K562 (cell line): ENCODE data around the gene TRPM4. TPM values are rescaled to one million over a fixed set of nuclear protein-coding genes. Genes with fewer than 3 reads are reported as not detected.

Experiments used
- ATAC-seq: fragments of 200-7000 bp; cut with Tn5 transposase; 3 replicates; pipeline ENCODE4 v1.9.1; 2020; ENCODE audit warnings: moderate library complexity
- BruUV-seq: library from RNA; stranded (reverse); fragments of 400-500 nt; replicated peaks from 2 replicates; lab custom pipeline; 2021; lab: Mats Ljungman, UMichigan
- CTCF ChIA-PET: fragments of 300-600 bp; formaldehyde crosslinking; extraction: SDS; loops from one replicate; lab custom pipeline; 2021; ENCODE audit warnings: low intra/inter-chr PET ratio; lab: Yijun Ruan, JAX
- POLR2A ChIA-PET: fragments of 300-600, 350-650 bp; sonication (Branson Sonifier 250); formaldehyde crosslinking; extraction: SDS; loops from one replicate; lab custom pipeline; 2021; ENCODE audit warnings: antibody characterized with exemption, inconsistent platforms; lab: Yijun Ruan, JAX
- DNase-seq, 4 experiments: peaks; one replicate each; pipeline versions ENCODE4 v3.0.0 to v3.0.0-alpha.2; 2011 to 2018; ENCODE audit warnings: low spot score in 3 of 4, mixed read lengths in 3 of 4; ENCODE audit errors: extremely low read depth in 1 of 4
- FAIRE-seq: peaks from 2 replicates; lab custom pipeline; 2011; peaks lifted over from hg19 to GRCh38; lab: Jason Lieb, UNC
- H2AFZ ChIP-seq: 2 replicates; pipeline ENCODE4 v1.6.0; 2011; ENCODE audit warnings: low read depth, low read length, control low read depth, inconsistent platforms
- H3K27ac ChIP-seq: fragments of 200-600 bp; 3 replicates; pipeline ENCODE4 v1.8.0; 2011; ENCODE audit warnings: low read depth, mild to moderate bottlenecking, control low read depth, inconsistent platforms, low read length, moderate library complexity, mixed read lengths; ENCODE audit errors: extremely low read depth
- H3K27me3 ChIP-seq, 2 experiments: fragments of 300-600 bp in 1 of 2; 2 replicates in 1 of 2; 3 replicates in 1 of 2; pipeline versions ENCODE4 v1.6.0 to v1.8.0; 2011; ENCODE audit warnings: inconsistent platforms in 2 of 2, low read length in 2 of 2, mild to moderate bottlenecking in 1 of 2, mixed read lengths in 1 of 2, moderate library complexity in 1 of 2; ENCODE audit not compliant: control insufficient read depth in 2 of 2, insufficient read depth in 2 of 2
- H3K36me3 ChIP-seq: fragments of 300-600 bp; 3 replicates; pipeline ENCODE4 v1.8.0; 2011; ENCODE audit warnings: mild to moderate bottlenecking, low read length, inconsistent platforms; ENCODE audit not compliant: control insufficient read depth, insufficient read depth
- H3K4me1 ChIP-seq, 2 experiments: fragments of 200-600 bp in 1 of 2; replicated peaks in 1 of 2; 2 replicates in 1 of 2; 3 replicates in 1 of 2; pipeline versions ENCODE4 v1.5.1 to v1.8.0; 2011; ENCODE audit warnings: inconsistent platforms in 2 of 2, low read length in 2 of 2, mild to moderate bottlenecking in 1 of 2, mixed read lengths in 1 of 2, moderate library complexity in 1 of 2; ENCODE audit not compliant: control insufficient read depth in 2 of 2, insufficient read depth in 2 of 2
- H3K4me2 ChIP-seq: 2 replicates; pipeline ENCODE4 v1.6.1; 2011; ENCODE audit warnings: low read length, control low read depth, inconsistent platforms, mixed read lengths; ENCODE audit not compliant: insufficient read depth
- H3K4me3 ChIP-seq: fragments of 200-600 bp; sonication (generic), shearing (Covaris generic); 2 replicates; pipeline ENCODE4 v1.5.1; 2016; ENCODE audit warnings: control low read depth, inconsistent platforms
- H3K79me2 ChIP-seq: fragments of 200-600 bp; 3 replicates; pipeline ENCODE4 v1.8.0; 2011; ENCODE audit warnings: low read length, inconsistent platforms; ENCODE audit not compliant: control insufficient read depth, insufficient read depth
- H3K9ac ChIP-seq, 2 experiments: 2 replicates each; pipeline versions ENCODE4 v1.6.0 to v1.6.1; 2011; ENCODE audit warnings: low read depth in 2 of 2, low read length in 2 of 2, control low read depth in 1 of 2, inconsistent platforms in 1 of 2, mild to moderate bottlenecking in 1 of 2, mixed read lengths in 1 of 2; ENCODE audit not compliant: insufficient read depth in 1 of 2
- H3K9me1 ChIP-seq: one replicate; pipeline ENCODE4 v1.6.0; 2011; ENCODE audit warnings: inconsistent platforms, mild to moderate bottlenecking, low read length, moderate library complexity; ENCODE audit not compliant: control insufficient read depth, insufficient read depth
- H3K9me3 ChIP-seq: replicated peaks from 2 replicates; pipeline ENCODE4 v1.5.1; 2011; ENCODE audit warnings: low read depth, low read length, inconsistent platforms; ENCODE audit not compliant: control insufficient read depth, insufficient read depth
- H4K20me1 ChIP-seq: replicated peaks from 2 replicates; pipeline ENCODE4 v1.6.1; 2011; ENCODE audit warnings: low read length, inconsistent platforms, mixed read lengths; ENCODE audit not compliant: control insufficient read depth, insufficient read depth
- BDP1 ChIP-seq: IDR thresholded peaks from 3 replicates; pipeline ENCODE4 v1.6.1; 2011; ENCODE audit not compliant: insufficient read length, insufficient read depth
- CREBBP ChIP-seq: IDR thresholded peaks from one replicate; pipeline ENCODE4 v1.6.1; 2012; ENCODE audit warnings: low read depth, mild to moderate bottlenecking, control low read depth, inconsistent platforms, low read length
- PCBP2 ChIP-seq: fragments of 200-400 bp; formaldehyde crosslinking; IDR thresholded peaks from 2 replicates; pipeline ENCODE4 v1.6.1; 2018; ENCODE audit warnings: low read length, low read depth, mild to moderate bottlenecking, moderate library complexity; ENCODE audit not compliant: poor library complexity, severe bottlenecking
- RBFOX2 ChIP-seq: fragments of 200-400 bp; formaldehyde crosslinking; IDR thresholded peaks from 2 replicates; pipeline ENCODE4 v1.6.1; 2017; ENCODE audit warnings: low read depth, mild to moderate bottlenecking, low read length, moderate library complexity
- SIN3B ChIP-seq: fragments of 450-650 bp; IDR thresholded peaks from 2 replicates; pipeline ENCODE4 v1.6.1; 2017; ENCODE audit warnings: low read depth, mild to moderate bottlenecking, moderate library complexity
- WGBS: fragments of 100-300 bp; shearing (Covaris generic); methylation state at CpG from one replicate; pipeline ENCODE4 v1.1.6; 2016; ENCODE audit warnings: low coverage, mixed read lengths; ENCODE audit not compliant: insufficient coverage; ENCODE audit errors: missing lambda C conversion rate; 5-methylcytosine and 5-hydroxymethylcytosine counted together
- in situ Hi-C: fragments of 300-500 bp; cut with MboI; formaldehyde crosslinking; loops from 4 replicates; pipeline ENCODE4 v1.15.0; 2018; ENCODE audit warnings: inconsistent platforms, mixed read lengths
- intact Hi-C: fragments of 100-400 bp; cut with micrococcal nuclease; formaldehyde crosslinking; loops from 2 replicates; pipeline ENCODE4 v1.14.2; 2022
- polyA plus RNA-seq, 8 experiments: library from polyadenylated mRNA; depleted of rRNA in 4 of 8; stranded (reverse) in 5 of 8; unstranded in 3 of 8; fragments of >200 nt; fragmentation: Nextera tagmentation in 2 of 8; fragmentation: Illumina TruSeq in 1 of 8; extraction: Ambion mirVana in 2 of 8; extraction: Trizol in 1 of 8; gene quantifications; 2 replicates each; pipeline versions ENCODE4 v1.2.1 to v1.2.3, GENCODE V29; 2011 to 2014; ENCODE audit warnings: inconsistent platforms in 1 of 8, missing spikeins in 1 of 8
- total RNA-seq, 7 experiments: library from RNA; depleted of rRNA in 6 of 7; stranded (reverse); fragments of >200 nt in 6 of 7; fragmentation: Illumina TruSeq in 2 of 7; extraction: Trizol in 2 of 7; gene quantifications; 2 replicates each; pipeline versions ENCODE4 v1.2.1 to v1.2.3, GENCODE V29; 2011 to 2021; ENCODE audit warnings: low replicate concordance in 1 of 7
- TF ChIP-seq, protein P1 (sequence below): IDR thresholded peaks from 3 replicates; pipeline ENCODE4 v1.6.1; 2011; ENCODE audit warnings: borderline replicate concordance, mild to moderate bottlenecking; ENCODE audit not compliant: insufficient read length, insufficient read depth

The TRPM4 gene
- total and polyA plus RNA-seq, 9 of the 15 experiments (the other 6 are each of a cell fraction or from before 2014, with no cell fraction given), result 6.5 to 45.4 (median 15.2) TPM

DNA sequence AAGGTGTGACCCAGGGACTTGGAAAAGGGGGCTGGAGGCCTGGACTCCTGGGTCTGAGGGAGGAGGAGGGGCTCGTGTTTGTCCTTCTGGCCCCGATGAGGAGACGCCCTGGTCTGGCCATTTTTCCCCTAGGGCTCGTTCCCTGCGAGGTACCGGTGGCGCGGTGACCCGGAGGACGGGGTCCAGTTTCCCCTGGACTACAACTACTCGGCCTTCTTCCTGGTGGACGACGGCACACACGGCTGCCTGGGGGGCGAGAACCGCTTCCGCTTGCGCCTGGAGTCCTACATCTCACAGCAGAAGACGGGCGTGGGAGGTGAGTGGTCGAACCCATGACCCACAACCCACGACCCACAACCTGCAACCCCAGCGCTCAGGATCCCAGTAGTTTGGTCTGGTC lies 10.8 kb downstream of the TRPM4 start:
- Histone ChIP-seq H3K9ac (peak overlapping the region in 1 of 2 experiments; percentile 52; a peak in 1 of 4 replicates), H4K20me1 (no peaks in the 10 kb centered on the region), H3K79me2 (no peaks in the 10 kb centered on the region), H3K4me1 (peaks cover 0 to 19% of the 10 kb centered on the region in 2 experiments; a peak in 2 of 5 replicates), H3K4me3 (no peak overlapping the region), H3K4me2 (no peak overlapping the region), H3K9me3 (no peaks in the 10 kb centered on the region), H3K27ac (no peak overlapping the region), H3K36me3 (peaks cover 44% of the 10 kb centered on the region), H3K9me1 (no peaks in the 10 kb centered on the region), H3K27me3 (no peaks in the 10 kb centered on the region), H2AFZ (no peak overlapping the region)
- WGBS, result 94% methylated on average over 19 of the region's 23 CpGs
- POLR2A ChIA-PET, result interaction anchor here (4.1 kb wide), 1 partner anchor 8 kb away, joined by 18 read pairs; no protein-coding TSS in a partner anchor
- no TSS peak for BruUV-seq
- intact Hi-C loops, result no loop called here
- ATAC-seq (no peak; the same call in 2 of the 3 replicates), FAIRE-seq (no peak), DNase-seq (peak in 2 of 4 experiments; percentile 3)
- in situ Hi-C loops, result no loop called here
- CTCF ChIA-PET, result no interaction called here
- no peak for TF ChIP-seq SIN3B
- peak; percentile 25; the same call in 1 of the 2 replicates for TF ChIP-seq RBFOX2

DNA sequence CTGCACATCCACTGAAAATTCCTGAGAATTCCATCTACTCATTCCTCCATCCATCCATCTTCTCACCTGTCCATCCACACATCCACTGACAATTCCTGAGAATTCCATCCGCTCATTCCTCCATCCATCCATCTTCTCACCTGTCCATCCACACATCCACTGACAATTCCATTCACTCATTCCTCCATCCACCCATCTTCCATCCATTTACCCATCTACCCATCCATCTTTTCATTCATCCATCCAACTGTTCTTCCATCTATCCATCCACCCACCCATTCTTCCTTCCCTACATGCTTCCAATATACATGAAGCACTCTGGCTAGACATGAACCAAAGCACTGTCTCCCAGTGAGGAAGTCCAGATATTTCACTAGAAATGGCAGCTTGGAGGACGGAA lies 15.6 kb downstream of the TRPM4 start:
- Histone ChIP-seq H3K27me3 (no peaks in the 10 kb centered on the region), H3K36me3 (peaks cover 39% of the 10 kb centered on the region), H3K27ac (no peak overlapping the region), H3K79me2 (no peaks in the 10 kb centered on the region), H3K9me1 (no peaks in the 10 kb centered on the region), H3K4me2 (no peak overlapping the region), H3K9me3 (no peaks in the 10 kb centered on the region), H4K20me1 (no peaks in the 10 kb centered on the region), H2AFZ (no peak overlapping the region), H3K4me3 (no peak overlapping the region), H3K9ac (no peak overlapping the region), H3K4me1 (peaks cover 0 to 4% of the 10 kb centered on the region in 2 experiments; a peak in 2 of 5 replicates)
- CTCF ChIA-PET, result interaction anchor here (0.7 kb wide), 1 partner anchor 52 kb away, joined by 3 read pairs; no protein-coding TSS in a partner anchor
- POLR2A ChIA-PET, result interaction anchor here (0.8 to 1.0 kb wide), 2 partner anchors 9 to 23 kb away, joined by 3 read pairs; no protein-coding TSS in a partner anchor
- in situ Hi-C loops, result no loop called here
- FAIRE-seq (no peak), DNase-seq (no peak), ATAC-seq (no peak)
- BruUV-seq, result no TSS peak
- TF ChIP-seq, protein P1, sequence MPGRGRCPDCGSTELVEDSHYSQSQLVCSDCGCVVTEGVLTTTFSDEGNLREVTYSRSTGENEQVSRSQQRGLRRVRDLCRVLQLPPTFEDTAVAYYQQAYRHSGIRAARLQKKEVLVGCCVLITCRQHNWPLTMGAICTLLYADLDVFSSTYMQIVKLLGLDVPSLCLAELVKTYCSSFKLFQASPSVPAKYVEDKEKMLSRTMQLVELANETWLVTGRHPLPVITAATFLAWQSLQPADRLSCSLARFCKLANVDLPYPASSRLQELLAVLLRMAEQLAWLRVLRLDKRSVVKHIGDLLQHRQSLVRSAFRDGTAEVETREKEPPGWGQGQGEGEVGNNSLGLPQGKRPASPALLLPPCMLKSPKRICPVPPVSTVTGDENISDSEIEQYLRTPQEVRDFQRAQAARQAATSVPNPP, result no peak
- TF ChIP-seq BDP1 (no peak), PCBP2 (no peak), CREBBP (no peak)
- 82% methylated on average over 2 of the region's 2 CpGs for WGBS
- intact Hi-C loops, result no loop called here
